ENCODE results near the gene FGF9.

- TF ChIP-seq ARNTL (CRISPR knock-in tag; IDR thresholded peaks at IDR 0.05; ENCODE audit: borderline replicate concordance, low read depth) (no peak), GLIS3 (CRISPR knock-in tag; IDR thresholded peaks at IDR 0.05) (no peak), ESRRG (CRISPR knock-in tag; IDR thresholded peaks at IDR 0.05) (no peak), POU6F1 (CRISPR knock-in tag; IDR thresholded peaks at IDR 0.05; ENCODE audit: borderline replicate concordance, low read depth) (no peak), PPARA (CRISPR knock-in tag; IDR thresholded peaks at IDR 0.05; ENCODE audit: borderline replicate concordance) (no peak), ZFP3 (CRISPR knock-in tag; IDR thresholded peaks at IDR 0.05) (no peak), TOX (CRISPR knock-in tag; IDR thresholded peaks at IDR 0.05; ENCODE audit: borderline replicate concordance) (no peak), OSR1 (CRISPR knock-in tag; IDR thresholded peaks at IDR 0.05) (no peak), PATZ1 (CRISPR knock-in tag; IDR thresholded peaks at IDR 0.05; ENCODE audit: borderline replicate concordance) (no peak), CREB5 (CRISPR knock-in tag; IDR thresholded peaks at IDR 0.05; ENCODE audit: low read depth) (no peak)
Measured at GRCh38 chr13:21696865-21697448, 26.1 kb downstream of the FGF9 start.
